GM12801 (cell line): ENCODE data around the gene LINC01488.

Experiments used
- CTCF ChIP-seq: IDR thresholded peaks from one replicate; pipeline ENCODE4 v1.5.1; 2011; ENCODE audit warnings: control low read depth; ENCODE audit not compliant: insufficient read length; ENCODE audit errors: extremely low read depth

Gene LINC01488

GRCh38 chr11:69467196-69467595, 14.3 kb upstream of the LINC01488 start:
- TF ChIP-seq CTCF = no peak

- no peak for TF ChIP-seq CTCF
These were observed 13.8 kb upstream of the LINC01488 start for GRCh38 chr11:69467646-69468045.

GRCh38 chr11:69468221-69468620, 13.2 kb upstream of the LINC01488 start:
- no peak for TF ChIP-seq CTCF

- no peak for TF ChIP-seq CTCF
These were observed 12.3 kb upstream of the LINC01488 start for GRCh38 chr11:69468911-69469885.

- TF ChIP-seq CTCF = no peak
These were observed 11.2 kb upstream of the LINC01488 start for GRCh38 chr11:69470301-69470700.

GRCh38 chr11:69470793-69471728, 10.4 kb upstream of the LINC01488 start:
- TF ChIP-seq CTCF = no peak
